Nephron (organoid): ENCODE measurements around the gene NEAT1.

Experiments
- H3K27ac Mint-ChIP-seq, 3 experiments: 2 replicates each; pipeline ENCODE4 v1.8.0; 2020; ENCODE audit warnings: mixed read lengths in 3 of 3, mild to moderate bottlenecking in 2 of 3, moderate library complexity in 1 of 3
- H3K27me3 Mint-ChIP-seq: 2 replicates; pipeline ENCODE4 v1.8.0; 2021; ENCODE audit warnings: low read depth, mild to moderate bottlenecking, moderate library complexity, mixed read lengths
- H3K36me3 Mint-ChIP-seq: 2 replicates; pipeline ENCODE4 v1.8.0; 2020; ENCODE audit warnings: low read depth, mixed read lengths
- H3K4me1 Mint-ChIP-seq: 2 replicates; pipeline ENCODE4 v1.8.0; 2020; ENCODE audit warnings: mixed read lengths
- H3K4me3 Mint-ChIP-seq, 3 experiments: 2 replicates each; pipeline ENCODE4 v1.8.0; 2020; ENCODE audit warnings: mild to moderate bottlenecking in 3 of 3, mixed read lengths in 3 of 3, moderate library complexity in 2 of 3
- H3K9me3 Mint-ChIP-seq: 2 replicates; pipeline ENCODE4 v1.8.0; 2020; ENCODE audit warnings: mixed read lengths
- CTCF ChIP-seq, 3 experiments: fragments of 200-600 bp; sonication (generic); IDR thresholded peaks; one replicate each; pipeline ENCODE4 v1.5.0; 2021; ENCODE audit warnings: antibody characterized with exemption in 3 of 3; ENCODE audit not compliant: unreplicated experiment in 3 of 3

The NEAT1 gene

DNA sequence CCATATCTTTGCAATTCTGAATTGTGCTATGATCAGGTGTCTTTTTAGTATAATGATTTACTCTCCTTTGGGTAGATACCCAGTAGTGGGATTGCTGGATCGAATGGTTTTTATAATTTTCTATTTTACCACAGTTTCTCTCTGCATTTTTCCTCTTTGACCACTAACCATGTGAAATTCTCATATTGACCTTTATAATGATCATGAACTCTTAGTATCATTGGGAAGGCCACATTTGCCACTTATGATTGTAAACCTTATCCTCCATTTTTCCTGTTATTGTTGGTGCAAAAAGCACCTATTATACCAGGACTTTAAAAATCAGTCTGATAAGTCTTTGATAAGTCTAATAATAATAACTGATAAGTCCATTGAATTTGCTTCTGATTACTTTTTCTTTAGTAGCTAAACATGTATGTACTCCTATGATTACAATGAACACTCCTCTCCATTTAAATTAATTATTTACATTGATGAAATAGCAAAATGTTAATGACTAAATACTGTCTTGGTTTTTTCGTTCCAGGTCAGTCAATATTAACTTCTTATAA, 9.6 kb downstream of the NEAT1 start:
- no peak for TF ChIP-seq CTCF (IDR thresholded peaks at IDR 0.05; ENCODE audit: unreplicated experiment in 3 of 3)
- Mint-ChIP-seq H3K36me3 (peaks cover 47% of the 10 kb centered on the region), H3K9me3 (no peaks in the 10 kb centered on the region), H3K4me1 (peaks cover 36% of the 10 kb centered on the region), H3K27ac (peak overlapping the region in 1 of 3 experiments; percentile 34), H3K4me3 (no peak overlapping the region), H3K27me3 (no peaks in the 10 kb centered on the region)

GRCh38 chr11:65432686-65433582, 10.3 kb downstream of the NEAT1 start:
- no peaks in the 10 kb centered on the region for H3K27me3 Mint-ChIP-seq
- H3K27ac Mint-ChIP-seq: peak overlapping the region in 1 of 3 experiments; percentile 20
- H3K4me3 Mint-ChIP-seq: no peak overlapping the region
- peak in 2 of 3 experiments; percentile 18 to 36 for TF ChIP-seq CTCF (IDR thresholded peaks at IDR 0.05; ENCODE audit: unreplicated experiment in 3 of 3)
- peaks cover 48% of the 10 kb centered on the region for H3K36me3 Mint-ChIP-seq
- H3K9me3 Mint-ChIP-seq: no peaks in the 10 kb centered on the region
- peaks cover 29% of the 10 kb centered on the region for H3K4me1 Mint-ChIP-seq

- H3K27ac Mint-ChIP-seq: no peak overlapping the region
- no peak for TF ChIP-seq CTCF (IDR thresholded peaks at IDR 0.05; ENCODE audit: unreplicated experiment in 3 of 3)
- H3K4me3 Mint-ChIP-seq: no peak overlapping the region
- no peaks in the 10 kb centered on the region for H3K9me3 Mint-ChIP-seq
- H3K36me3 Mint-ChIP-seq: peaks cover 53% of the 10 kb centered on the region
- peaks cover 22% of the 10 kb centered on the region for H3K4me1 Mint-ChIP-seq
- no peaks in the 10 kb centered on the region for H3K27me3 Mint-ChIP-seq
Measured at GRCh38 chr11:65433657-65434056, 11.1 kb downstream of the NEAT1 start.

- no peaks in the 10 kb centered on the region for H3K9me3 Mint-ChIP-seq
- no peak overlapping the region for H3K27ac Mint-ChIP-seq
- no peak for TF ChIP-seq CTCF (IDR thresholded peaks at IDR 0.05; ENCODE audit: unreplicated experiment in 3 of 3)
- no peaks in the 10 kb centered on the region for H3K27me3 Mint-ChIP-seq
- H3K36me3 Mint-ChIP-seq: peaks cover 57% of the 10 kb centered on the region
- H3K4me1 Mint-ChIP-seq: peaks cover 19% of the 10 kb centered on the region
- no peak overlapping the region for H3K4me3 Mint-ChIP-seq
Measured at GRCh38 chr11:65434057-65434666, 11.6 kb downstream of the NEAT1 start.

DNA sequence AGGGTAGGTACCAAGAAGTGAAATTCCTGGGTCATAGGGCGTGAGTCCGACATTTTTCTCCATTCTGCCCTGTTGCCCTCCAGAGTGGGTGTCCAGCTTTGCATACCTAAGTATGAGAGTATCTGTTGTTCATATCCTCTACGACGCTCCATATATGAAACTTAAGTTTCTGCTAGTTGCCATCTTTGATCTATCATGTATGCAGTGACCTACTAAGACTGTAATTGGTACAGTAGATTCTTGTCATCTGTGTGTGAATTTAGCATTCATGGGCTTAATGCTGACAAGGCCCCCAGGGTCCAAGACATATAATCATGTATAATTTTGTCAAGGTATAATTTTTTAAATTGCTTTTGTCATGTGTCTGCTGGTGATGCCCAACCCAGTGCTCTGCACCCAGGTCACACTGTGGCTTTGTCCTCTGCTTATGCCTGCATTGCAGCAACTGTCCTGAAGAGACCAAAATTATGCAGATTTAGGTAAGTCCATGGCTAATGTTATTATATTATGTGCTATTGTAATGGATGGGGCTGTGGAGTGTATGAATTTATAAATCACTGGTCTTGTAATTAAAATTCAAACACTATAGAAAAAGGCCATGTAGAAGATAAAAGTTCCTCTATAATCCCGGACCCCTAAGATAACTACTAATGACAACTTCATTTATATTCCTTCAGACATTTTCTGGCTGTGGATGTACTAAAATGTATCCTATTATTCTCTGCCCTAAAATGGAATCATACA, 12.2 kb downstream of the NEAT1 start:
- no peak overlapping the region for H3K4me3 Mint-ChIP-seq
- no peaks in the 10 kb centered on the region for H3K9me3 Mint-ChIP-seq
- TF ChIP-seq CTCF (IDR thresholded peaks at IDR 0.05; ENCODE audit: unreplicated experiment in 3 of 3): no peak
- H3K36me3 Mint-ChIP-seq: peaks cover 55% of the 10 kb centered on the region
- H3K4me1 Mint-ChIP-seq: peaks cover 13% of the 10 kb centered on the region
- no peak overlapping the region for H3K27ac Mint-ChIP-seq
- no peaks in the 10 kb centered on the region for H3K27me3 Mint-ChIP-seq
